ENCODE results near the gene PIGU. TPM values are rescaled to one million over a fixed set of nuclear protein-coding genes. Genes with fewer than 3 reads are reported as not detected.

PIGU gene
- total RNA-seq, 5 donors from 2014 or later (not counting 1 experiment from before 2014, with no cell fraction given) = 8.6 to 17.1 (median 13.6) TPM

DNA sequence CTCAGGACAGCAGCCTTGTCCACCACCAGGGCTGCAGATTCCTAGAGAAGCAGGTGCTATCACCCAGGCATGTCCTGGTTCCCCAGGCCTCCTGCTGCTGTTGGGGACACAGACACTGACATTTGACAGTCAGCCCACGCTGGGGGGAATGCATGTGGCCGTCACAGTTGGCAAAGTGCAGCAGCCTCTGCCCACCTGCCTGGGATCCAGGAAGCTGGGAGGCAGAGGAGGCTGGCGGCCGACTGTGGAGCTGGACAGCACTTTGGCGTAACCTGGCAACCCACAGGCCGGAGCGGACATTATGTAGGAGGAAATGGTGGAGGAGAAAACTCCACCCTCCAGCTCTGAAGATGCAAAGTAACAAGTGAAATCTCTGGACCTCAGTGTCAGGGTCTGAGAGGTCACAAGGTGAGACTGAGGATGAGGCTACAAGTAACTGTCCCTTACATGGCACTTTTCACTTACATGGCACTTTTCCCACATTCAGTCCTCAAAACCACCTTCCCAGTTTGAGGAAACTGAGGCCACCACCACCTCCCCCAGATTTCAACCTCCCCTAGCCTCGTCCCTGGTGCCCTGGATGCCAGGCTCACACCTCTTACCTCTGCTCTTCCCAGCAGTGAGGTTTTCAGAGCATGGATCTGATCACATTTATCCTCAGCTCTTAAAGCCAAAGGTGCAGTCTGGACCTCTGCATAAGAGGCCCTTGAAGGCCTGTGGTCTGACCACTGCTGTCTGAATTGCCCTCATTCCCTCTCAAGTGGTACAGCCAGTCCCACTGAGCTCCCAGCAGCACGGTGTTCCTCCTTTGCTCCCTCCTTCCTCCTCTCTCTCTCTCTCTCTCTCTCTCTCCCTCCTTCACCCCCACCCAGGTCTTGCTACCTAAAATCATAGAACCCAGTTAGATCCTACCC, 109.7 kb downstream of the PIGU start:
- Histone ChIP-seq H3K27ac (ENCODE audit: low read length) (no peak overlapping the region), H3K4me1 (ENCODE audit: control insufficient read depth in 1 of 2, extremely low read depth in 1 of 2, insufficient read depth in 2 of 2, low read length in 2 of 2) (no peaks in the 10 kb centered on the region), H3K9me3 (no peaks in the 10 kb centered on the region), H3K27me3 (replicated peaks in 1 of 2; ENCODE audit: control insufficient read depth in 2 of 2, extremely low read depth in 1 of 2, insufficient read depth in 2 of 2, low read length in 1 of 2) (no peaks in the 10 kb centered on the region), H3K4me3 (ENCODE audit: control insufficient read depth in 1 of 2, extremely low read depth in 1 of 2, low read length in 1 of 2) (no peak overlapping the region), H3K36me3 (ENCODE audit: control insufficient read depth in 2 of 2, extremely low read depth in 1 of 2, insufficient read depth in 1 of 2, low read length in 1 of 2) (peaks cover 0 to 33% of the 10 kb centered on the region in 2 donors)
- ATAC-seq (replicated peaks in 1 of 4) (no peak), DNase-seq (no peak)
- Mint-ChIP-seq H3K27me3 (no peaks in the 10 kb centered on the region), H3K4me1 (peaks cover 0 to 8% (median 2%) of the 10 kb centered on the region in 3 donors), H3K9me3 (no peaks in the 10 kb centered on the region), H3K36me3 (peaks cover 14% of the 10 kb centered on the region), H3K4me3 (no peak overlapping the region), H3K27ac (peak overlapping the region in 1 of 2 donors; percentile 34)
- 94% methylated on average over 3 of the region's 9 CpGs for WGBS (ENCODE audit: insufficient coverage)
- POLR2A ChIA-PET = no interaction called here
- CTCF ChIA-PET = interaction anchor here in 1 of 2 donors (0.5 kb wide), 1 partner anchor 23 kb away, joined by 3 read pairs; no protein-coding TSS in a partner anchor

DNA sequence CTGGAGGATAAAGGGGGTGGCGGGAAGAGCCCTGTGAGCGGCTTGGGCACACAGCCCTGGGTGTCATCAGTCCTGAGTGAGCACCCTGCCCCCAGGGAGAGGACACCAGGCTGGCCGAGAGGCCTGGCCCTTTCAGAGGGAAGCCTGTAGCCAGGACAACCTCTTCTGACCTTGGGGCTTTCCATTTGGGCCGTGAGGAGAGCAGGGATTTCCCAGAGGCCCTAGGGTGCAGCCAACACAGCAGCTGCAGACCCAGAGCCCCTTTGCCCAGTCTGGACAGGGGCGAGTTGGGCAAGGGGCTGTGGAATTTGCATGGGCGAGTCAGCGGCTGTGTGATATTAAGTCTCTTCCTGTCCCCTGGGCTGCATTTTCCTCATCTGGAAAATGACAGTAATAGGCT, 112.1 kb downstream of the PIGU start:
- ChIA-PET POLR2A (no interaction called here), CTCF (no interaction called here)
- Histone ChIP-seq H3K27me3 (replicated peaks in 1 of 2; ENCODE audit: control insufficient read depth in 2 of 2, extremely low read depth in 1 of 2, insufficient read depth in 2 of 2, low read length in 1 of 2) (no peaks in the 10 kb centered on the region), H3K4me3 (ENCODE audit: control insufficient read depth in 1 of 2, extremely low read depth in 1 of 2, low read length in 1 of 2) (no peak overlapping the region), H3K27ac (ENCODE audit: low read length) (no peak overlapping the region), H3K9me3 (no peaks in the 10 kb centered on the region), H3K36me3 (ENCODE audit: control insufficient read depth in 2 of 2, extremely low read depth in 1 of 2, insufficient read depth in 1 of 2, low read length in 1 of 2) (peaks cover 0 to 19% of the 10 kb centered on the region in 2 donors), H3K4me1 (ENCODE audit: control insufficient read depth in 1 of 2, extremely low read depth in 1 of 2, insufficient read depth in 2 of 2, low read length in 2 of 2) (no peaks in the 10 kb centered on the region)
- Mint-ChIP-seq H3K4me3 (no peak overlapping the region), H3K4me1 (no peaks in the 10 kb centered on the region), H3K9me3 (no peaks in the 10 kb centered on the region), H3K27me3 (no peaks in the 10 kb centered on the region), H3K36me3 (peaks cover 3% of the 10 kb centered on the region), H3K27ac (no peak overlapping the region)
- whole genome bisulfite sequencing (ENCODE audit: insufficient coverage) = 85% methylated on average over 7 of the region's 7 CpGs
- ATAC-seq (replicated peaks in 1 of 4) (no peak), DNase-seq (no peak)

DNA sequence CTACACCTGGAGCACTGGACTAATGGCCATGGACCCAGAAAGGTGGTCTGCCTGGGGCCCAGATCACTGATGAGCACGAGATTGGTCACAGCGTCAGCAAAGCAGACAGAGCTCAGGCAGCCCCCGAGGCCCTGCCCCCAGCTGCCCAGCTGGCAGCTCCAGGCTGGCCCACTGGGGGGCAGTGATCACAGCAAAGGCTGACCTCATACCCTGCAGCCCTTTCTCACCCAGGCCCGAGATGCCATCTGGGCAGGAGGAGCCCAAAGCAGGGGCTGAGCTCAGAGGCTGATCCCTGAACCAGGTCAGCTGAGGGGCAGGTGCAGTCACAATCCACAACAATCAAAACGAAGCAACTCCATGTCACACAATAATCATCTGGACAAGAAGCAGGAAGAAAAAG, 114.3 kb downstream of the PIGU start:
- peaks cover 0 to 9% of the 10 kb centered on the region in 2 donors for H3K36me3 ChIP-seq (ENCODE audit: control insufficient read depth in 2 of 2, extremely low read depth in 1 of 2, insufficient read depth in 1 of 2, low read length in 1 of 2)
- Mint-ChIP-seq H3K36me3 (no peaks in the 10 kb centered on the region), H3K4me3 (no peak overlapping the region), H3K27me3 (no peaks in the 10 kb centered on the region), H3K27ac (no peak overlapping the region), H3K4me1 (peaks cover 7 to 8% (median 8%) of the 10 kb centered on the region in 3 donors), H3K9me3 (no peaks in the 10 kb centered on the region)
- no peaks in the 10 kb centered on the region for H3K9me3 ChIP-seq
- no peak overlapping the region for H3K4me3 ChIP-seq (ENCODE audit: control insufficient read depth in 1 of 2, extremely low read depth in 1 of 2, low read length in 1 of 2)
- POLR2A ChIA-PET = no interaction called here
- H3K4me1 ChIP-seq (ENCODE audit: control insufficient read depth in 1 of 2, extremely low read depth in 1 of 2, insufficient read depth in 2 of 2, low read length in 2 of 2) = peaks cover 2 to 6% of the 10 kb centered on the region in 2 experiments
- CTCF ChIA-PET = interaction anchor here in 1 of 2 donors (0.5 kb wide), 1 partner anchor 128 kb away, joined by 3 read pairs; no protein-coding TSS in a partner anchor
- 94% methylated on average over 3 of the region's 5 CpGs for WGBS (ENCODE audit: insufficient coverage)
- DNase-seq (peak in 2 of 35 experiments; percentile 7 to 20), ATAC-seq (replicated peaks in 1 of 4) (no peak)
- H3K27ac ChIP-seq (ENCODE audit: low read length) = no peak overlapping the region
- no peaks in the 10 kb centered on the region for H3K27me3 ChIP-seq (replicated peaks in 1 of 2; ENCODE audit: control insufficient read depth in 2 of 2, extremely low read depth in 1 of 2, insufficient read depth in 2 of 2, low read length in 1 of 2)

DNA sequence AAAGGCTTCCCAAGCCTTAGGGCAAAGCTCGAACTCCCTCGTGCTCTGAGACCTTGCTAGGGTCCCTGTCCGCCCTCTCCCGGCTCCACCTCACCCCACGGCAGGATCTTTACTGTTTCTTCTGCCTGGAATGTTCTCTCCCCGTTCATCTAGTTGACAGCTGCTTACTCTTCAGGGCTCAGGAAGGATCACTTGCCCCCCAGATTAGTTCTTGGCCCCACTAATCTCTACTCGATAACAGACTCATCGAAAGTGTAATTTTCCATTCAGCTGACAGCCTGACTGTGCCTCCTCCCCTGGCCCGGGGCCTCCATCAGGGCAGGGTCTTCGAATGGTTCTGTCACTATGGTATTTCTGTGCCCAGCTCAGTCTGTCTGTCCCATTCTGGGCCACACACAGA, 115.2 kb downstream of the PIGU start:
- Mint-ChIP-seq H3K9me3 (no peaks in the 10 kb centered on the region), H3K4me3 (peak overlapping the region in 2 of 3 donors; percentile 25 to 32), H3K27ac (peak overlapping the region; percentile 11 to 54), H3K36me3 (no peaks in the 10 kb centered on the region), H3K4me1 (peaks cover 12 to 16% (median 15%) of the 10 kb centered on the region in 3 donors), H3K27me3 (no peaks in the 10 kb centered on the region)
- Histone ChIP-seq H3K27ac (ENCODE audit: low read length) (no peak overlapping the region), H3K9me3 (no peaks in the 10 kb centered on the region), H3K4me1 (ENCODE audit: control insufficient read depth in 1 of 2, extremely low read depth in 1 of 2, insufficient read depth in 2 of 2, low read length in 2 of 2) (peaks cover 2 to 9% of the 10 kb centered on the region in 2 experiments), H3K4me3 (ENCODE audit: control insufficient read depth in 1 of 2, extremely low read depth in 1 of 2, low read length in 1 of 2) (no peak overlapping the region), H3K36me3 (ENCODE audit: control insufficient read depth in 2 of 2, extremely low read depth in 1 of 2, insufficient read depth in 1 of 2, low read length in 1 of 2) (peaks cover 0 to 2% of the 10 kb centered on the region in 2 donors), H3K27me3 (replicated peaks in 1 of 2; ENCODE audit: control insufficient read depth in 2 of 2, extremely low read depth in 1 of 2, insufficient read depth in 2 of 2, low read length in 1 of 2) (no peaks in the 10 kb centered on the region)
- DNase-seq = no peak
- ChIA-PET CTCF (interaction anchor here in 1 of 2 donors (0.6 kb wide), 2 partner anchors 165 to 234 kb away, joined by 3 to 4 read pairs; no protein-coding TSS in a partner anchor), POLR2A (no interaction called here)
- WGBS (ENCODE audit: insufficient coverage) = 91% methylated on average over 8 of the region's 10 CpGs
- ATAC-seq (replicated peaks in 1 of 4) = no peak

DNA sequence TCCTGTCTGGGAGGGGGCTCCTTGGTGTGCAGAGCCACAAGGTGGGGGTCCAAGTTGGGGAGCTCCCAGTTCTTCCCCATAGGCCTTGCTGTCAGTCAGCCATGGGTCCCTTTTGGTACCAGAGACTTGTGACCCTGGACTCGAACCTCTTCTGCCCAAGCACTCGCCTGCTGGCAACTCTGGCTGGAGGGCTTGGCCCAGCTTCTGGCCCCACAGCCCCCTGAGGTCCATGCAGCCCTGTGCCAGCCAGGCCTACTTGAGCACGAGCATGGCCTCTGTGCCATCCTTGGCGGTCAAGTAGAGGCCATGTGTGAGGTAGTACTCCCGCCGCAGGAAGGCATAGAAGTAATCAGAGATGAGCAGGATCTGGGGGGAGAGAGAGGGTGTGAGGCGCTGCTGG, 116.3 kb downstream of the PIGU start:
- no peaks in the 10 kb centered on the region for H3K9me3 Mint-ChIP-seq
- WGBS (ENCODE audit: insufficient coverage) = 91% methylated on average over 7 of the region's 7 CpGs
- H3K36me3 Mint-ChIP-seq = no peaks in the 10 kb centered on the region
- Histone ChIP-seq H3K9me3 (no peaks in the 10 kb centered on the region), H3K27ac (ENCODE audit: low read length) (peak overlapping the region; percentile 12), H3K4me3 (ENCODE audit: control insufficient read depth in 1 of 2, extremely low read depth in 1 of 2, low read length in 1 of 2) (no peak overlapping the region), H3K4me1 (ENCODE audit: control insufficient read depth in 1 of 2, extremely low read depth in 1 of 2, insufficient read depth in 2 of 2, low read length in 2 of 2) (peaks cover 2 to 9% of the 10 kb centered on the region in 2 experiments), H3K36me3 (ENCODE audit: control insufficient read depth in 2 of 2, extremely low read depth in 1 of 2, insufficient read depth in 1 of 2, low read length in 1 of 2) (no peaks in the 10 kb centered on the region), H3K27me3 (replicated peaks in 1 of 2; ENCODE audit: control insufficient read depth in 2 of 2, extremely low read depth in 1 of 2, insufficient read depth in 2 of 2, low read length in 1 of 2) (no peaks in the 10 kb centered on the region)
- POLR2A ChIA-PET = no interaction called here
- H3K27me3 Mint-ChIP-seq = no peaks in the 10 kb centered on the region
- DNase-seq (peak in 1 of 35 experiments; percentile 27), ATAC-seq (replicated peaks in 1 of 4) (no peak)
- H3K27ac Mint-ChIP-seq = peak overlapping the region in 1 of 2 donors; percentile 73
- CTCF ChIA-PET = no interaction called here
- peaks cover 12 to 16% (median 15%) of the 10 kb centered on the region in 3 donors for H3K4me1 Mint-ChIP-seq
- H3K4me3 Mint-ChIP-seq = peak overlapping the region in 1 of 3 donors; percentile 67

DNA sequence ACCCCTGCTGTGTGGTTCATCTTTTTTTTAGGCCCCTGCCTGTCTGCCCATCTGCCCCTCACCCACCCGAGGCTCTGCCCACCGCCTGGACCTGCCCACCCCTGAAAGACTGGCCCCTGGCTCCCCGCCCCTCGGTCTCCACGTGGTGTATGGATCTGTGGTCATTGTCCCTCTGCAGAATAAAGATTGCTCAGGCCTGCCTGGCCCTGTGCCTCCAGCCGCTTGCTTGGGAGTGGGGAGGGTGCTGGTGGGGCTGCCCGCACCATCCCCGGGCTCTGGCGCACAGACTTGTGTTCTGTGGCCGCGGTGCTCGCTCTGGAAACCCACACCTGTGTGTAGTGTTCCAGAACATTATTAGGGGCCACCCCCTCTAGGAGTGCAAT, 116.8 kb downstream of the PIGU start:
- no peak for ATAC-seq (replicated peaks in 1 of 4)
- H3K4me1 Mint-ChIP-seq = peaks cover 12 to 16% (median 15%) of the 10 kb centered on the region in 3 donors
- H3K27me3 Mint-ChIP-seq = no peaks in the 10 kb centered on the region
- Histone ChIP-seq H3K4me1 (ENCODE audit: control insufficient read depth in 1 of 2, extremely low read depth in 1 of 2, insufficient read depth in 2 of 2, low read length in 2 of 2) (peaks cover 2 to 9% of the 10 kb centered on the region in 2 experiments), H3K27me3 (replicated peaks in 1 of 2; ENCODE audit: control insufficient read depth in 2 of 2, extremely low read depth in 1 of 2, insufficient read depth in 2 of 2, low read length in 1 of 2) (no peaks in the 10 kb centered on the region), H3K36me3 (ENCODE audit: control insufficient read depth in 2 of 2, extremely low read depth in 1 of 2, insufficient read depth in 1 of 2, low read length in 1 of 2) (no peaks in the 10 kb centered on the region), H3K9me3 (no peaks in the 10 kb centered on the region), H3K27ac (ENCODE audit: low read length) (no peak overlapping the region), H3K4me3 (ENCODE audit: control insufficient read depth in 1 of 2, extremely low read depth in 1 of 2, low read length in 1 of 2) (no peak overlapping the region)
- CTCF ChIA-PET = no interaction called here
- no peaks in the 10 kb centered on the region for H3K36me3 Mint-ChIP-seq
- H3K9me3 Mint-ChIP-seq = no peaks in the 10 kb centered on the region
- H3K27ac Mint-ChIP-seq = peak overlapping the region; percentile 46 to 73
- 95% methylated on average over 3 of the region's 12 CpGs for WGBS (ENCODE audit: insufficient coverage)
- peak in 1 of 35 experiments; percentile 7 for DNase-seq
- H3K4me3 Mint-ChIP-seq = peak overlapping the region; percentile 59 to 68 (median 67)
- POLR2A ChIA-PET = no interaction called here

All from T-cell (primary cell).